Left lung (tissue), 10 donors: ENCODE results near the gene FTCD. TPM values are rescaled to one million over a fixed set of nuclear protein-coding genes. Genes with fewer than 3 reads are reported as not detected.

Source experiments
- ATAC-seq: fragments of 200-7000 bp; cut with Tn5 transposase; one replicate; pipeline ENCODE4 v1.9.1; 2020; ENCODE audit warnings: moderate library complexity
- DNase-seq, 4 donors: peaks; one replicate each; pipeline ENCODE4 v3.0.0-alpha.2; 2013 to 2020
- H3K27ac ChIP-seq, 2 donors: fragments of 200-600 bp; sonication (generic) in 1 of 2; one replicate each; pipeline versions ENCODE4 v1.5.0 to v1.8.0; 2020 to 2021
- H3K27me3 ChIP-seq, 2 donors: fragments of 200-600 bp; sonication (generic) in 1 of 2; one replicate each; pipeline versions ENCODE4 v1.5.0 to v1.8.0; 2020 to 2021
- H3K36me3 ChIP-seq, 2 donors: fragments of 200-600 bp; sonication (generic) in 1 of 2; one replicate each; pipeline versions ENCODE4 v1.5.0 to v1.8.0; 2020 to 2021
- H3K4me1 ChIP-seq, 2 donors: fragments of 200-600 bp; one replicate each; pipeline ENCODE4 v1.8.0; 2021
- H3K4me3 ChIP-seq, 2 donors: fragments of 200-600 bp; sonication (generic) in 1 of 2; one replicate each; pipeline versions ENCODE4 v1.5.0 to v1.8.0; 2020 to 2021; ENCODE audit warnings: mild to moderate bottlenecking in 1 of 2
- H3K9me3 ChIP-seq, 2 donors: fragments of 200-600 bp; sonication (generic) in 1 of 2; one replicate each; pipeline versions ENCODE4 v1.5.0 to v1.8.0; 2020 to 2021
- intact Hi-C, 2 donors: fragments of 100-400 bp; cut with DNase I; formaldehyde crosslinking; loops; one replicate each; pipeline versions ENCODE4 v1.11.2 to v1.14.2; 2022
- polyA plus RNA-seq, 6 donors: library from polyadenylated mRNA; unstranded; fragments of 120-200 nt; gene quantifications; one replicate each; pipeline ENCODE4 v1.2.1, GENCODE V29; 2013; ENCODE audit not compliant: insufficient read length in 6 of 6
- total RNA-seq, 2 donors: library from RNA; stranded (reverse); fragmentation: NEBNext Ultra II Directional; extraction: Animal tissue kit (Norgen Biotek cat#: 25700); gene quantifications; one replicate each; pipeline ENCODE4 v1.2.1, GENCODE V29; 2021
- TF ChIP-seq, protein P1 (sequence below), 2 donors: fragments of 200-600 bp; sonication (generic) in 1 of 2; IDR thresholded peaks; one replicate each; pipeline versions ENCODE4 v1.5.0 to v1.8.0; 2021; ENCODE audit warnings: antibody characterized with exemption in 2 of 2
- donor health status: DM: no; HTN: yes; CAD: no.
- donor health status: DM: no; HTN: no; CAD: no.

Gene FTCD
- total and polyA plus RNA-seq, 8 donors: 0.29 to 2.4 (median 1.6) TPM

DNA sequence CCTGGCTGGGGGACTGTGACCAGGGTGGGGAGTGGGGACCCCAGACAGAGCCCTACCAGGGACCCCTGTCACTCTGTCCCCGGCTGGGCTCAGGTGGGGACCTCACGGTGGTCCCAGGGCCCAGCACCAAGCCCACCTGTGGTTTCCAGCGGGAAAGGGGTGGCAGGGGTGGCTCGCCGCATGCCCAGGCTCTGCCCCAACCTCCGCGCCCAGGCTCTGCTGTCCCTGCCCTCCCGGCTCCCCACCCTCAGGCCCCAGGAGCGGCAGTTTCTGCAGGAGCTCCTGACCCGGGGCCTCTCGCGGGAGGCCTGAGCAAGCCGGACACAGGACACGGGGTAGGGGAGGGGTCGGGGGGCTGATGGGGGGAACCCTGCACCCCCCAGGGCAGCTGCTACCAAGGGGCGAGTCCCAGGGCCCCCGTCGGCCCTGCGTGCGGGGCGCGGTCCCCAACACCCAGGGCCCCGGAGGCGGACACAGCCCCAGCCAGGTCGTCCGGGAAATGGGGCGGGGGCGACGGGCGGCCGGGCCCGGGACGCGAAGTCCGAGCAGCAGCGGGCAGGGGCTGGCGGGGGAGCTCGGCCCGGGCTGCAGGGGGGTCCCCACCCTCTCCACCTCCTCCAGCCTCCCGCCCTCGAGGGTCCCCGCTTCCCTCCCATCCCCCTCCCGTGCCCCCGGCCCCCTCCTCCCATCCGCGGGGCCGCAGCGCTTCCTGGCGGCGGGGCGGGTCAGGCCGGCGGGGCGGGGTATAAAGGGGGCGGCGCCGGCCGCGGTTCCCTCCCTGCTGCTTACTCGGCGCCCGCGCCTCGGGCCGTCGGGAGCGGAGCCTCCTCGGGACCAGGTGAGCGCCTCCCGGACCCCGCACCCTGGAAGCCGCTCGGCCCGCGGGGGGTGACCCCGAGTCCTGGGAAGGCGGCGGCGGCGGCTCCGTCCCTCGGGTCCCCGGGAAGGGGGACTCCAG is 57.8 kb downstream of the FTCD start, which contains the start of gene COL6A2:
Gene COL6A2 (plus strand): TSS at position 777 of the 958 bp plus-strand sequence.
- intact Hi-C loops: loop anchor here in 1 of 2 donors (5.0 kb wide), 1 partner anchor 115 kb away; the partner anchor contains the start of gene COL6A1
- Histone ChIP-seq H3K27ac (peak within 1 kb of the TSS; percentile 61 to 81), H3K27me3 (peaks cover 24 to 65% of the 10 kb centered on the region in 2 donors), H3K36me3 (no peaks in the 10 kb centered on the region), H3K4me3 (peak within 1 kb of the TSS; percentile 48 to 53), H3K9me3 (peaks cover 0 to 4% of the 10 kb centered on the region in 2 donors), H3K4me1 (peaks cover 0 to 5% of the 10 kb centered on the region in 2 donors)
- TF ChIP-seq, protein P1, sequence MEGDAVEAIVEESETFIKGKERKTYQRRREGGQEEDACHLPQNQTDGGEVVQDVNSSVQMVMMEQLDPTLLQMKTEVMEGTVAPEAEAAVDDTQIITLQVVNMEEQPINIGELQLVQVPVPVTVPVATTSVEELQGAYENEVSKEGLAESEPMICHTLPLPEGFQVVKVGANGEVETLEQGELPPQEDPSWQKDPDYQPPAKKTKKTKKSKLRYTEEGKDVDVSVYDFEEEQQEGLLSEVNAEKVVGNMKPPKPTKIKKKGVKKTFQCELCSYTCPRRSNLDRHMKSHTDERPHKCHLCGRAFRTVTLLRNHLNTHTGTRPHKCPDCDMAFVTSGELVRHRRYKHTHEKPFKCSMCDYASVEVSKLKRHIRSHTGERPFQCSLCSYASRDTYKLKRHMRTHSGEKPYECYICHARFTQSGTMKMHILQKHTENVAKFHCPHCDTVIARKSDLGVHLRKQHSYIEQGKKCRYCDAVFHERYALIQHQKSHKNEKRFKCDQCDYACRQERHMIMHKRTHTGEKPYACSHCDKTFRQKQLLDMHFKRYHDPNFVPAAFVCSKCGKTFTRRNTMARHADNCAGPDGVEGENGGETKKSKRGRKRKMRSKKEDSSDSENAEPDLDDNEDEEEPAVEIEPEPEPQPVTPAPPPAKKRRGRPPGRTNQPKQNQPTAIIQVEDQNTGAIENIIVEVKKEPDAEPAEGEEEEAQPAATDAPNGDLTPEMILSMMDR (IDR thresholded peaks at IDR 0.05): no peak
- ATAC-seq: peak; percentile 86
- DNase-seq: peak in 3 of 4 donors; percentile 53 to 87 (median 80)

DNA sequence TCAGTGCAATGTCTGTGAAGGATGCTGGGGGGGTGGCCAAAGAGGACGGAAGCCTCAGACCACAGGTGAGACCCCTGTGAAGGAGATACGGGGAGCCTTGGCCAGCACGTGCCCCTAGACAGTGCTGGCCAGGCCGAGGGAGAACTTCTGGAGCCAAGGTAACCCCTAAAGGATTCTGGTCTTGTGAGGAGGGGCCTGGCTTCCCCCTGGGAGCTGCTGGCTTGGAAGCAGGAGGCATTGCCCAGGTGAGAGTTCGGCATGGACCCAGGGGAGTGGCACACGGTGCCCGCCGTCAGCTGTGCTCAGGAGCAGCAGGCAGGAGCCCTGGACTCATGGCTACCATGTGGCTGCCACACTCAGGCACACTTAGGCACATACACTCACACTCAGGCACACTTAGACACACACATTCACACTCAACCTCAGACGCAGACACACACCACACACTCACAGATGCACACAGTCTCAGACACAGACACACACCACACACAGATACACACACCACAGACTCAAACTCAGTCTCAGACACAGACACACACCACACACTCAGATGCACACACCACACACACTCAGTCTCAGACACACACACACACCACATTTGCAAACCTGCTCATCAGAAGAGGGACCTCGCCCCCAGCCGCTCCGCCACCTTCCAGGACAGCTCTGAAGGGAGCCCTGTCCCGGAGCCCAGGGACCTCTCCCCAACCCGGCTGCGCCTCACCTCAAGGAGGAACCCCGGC is 58.6 kb downstream of the FTCD start:
- TF ChIP-seq, protein P1 (IDR thresholded peaks at IDR 0.05): no peak
- Histone ChIP-seq H3K4me3 (peak overlapping the region; percentile 48 to 53), H3K9me3 (no peaks in the 10 kb centered on the region), H3K27ac (no peak overlapping the region), H3K4me1 (peaks cover 0 to 8% of the 10 kb centered on the region in 2 donors), H3K27me3 (peaks cover 24 to 56% of the 10 kb centered on the region in 2 donors), H3K36me3 (no peaks in the 10 kb centered on the region)
- DNase-seq: peak in 1 of 4 donors; percentile 43
- intact Hi-C loops: loop anchor here in 1 of 2 donors (5.0 kb wide), 1 partner anchor 114 kb away; the partner anchor contains the start of gene COL6A1
- ATAC-seq: no peak

DNA sequence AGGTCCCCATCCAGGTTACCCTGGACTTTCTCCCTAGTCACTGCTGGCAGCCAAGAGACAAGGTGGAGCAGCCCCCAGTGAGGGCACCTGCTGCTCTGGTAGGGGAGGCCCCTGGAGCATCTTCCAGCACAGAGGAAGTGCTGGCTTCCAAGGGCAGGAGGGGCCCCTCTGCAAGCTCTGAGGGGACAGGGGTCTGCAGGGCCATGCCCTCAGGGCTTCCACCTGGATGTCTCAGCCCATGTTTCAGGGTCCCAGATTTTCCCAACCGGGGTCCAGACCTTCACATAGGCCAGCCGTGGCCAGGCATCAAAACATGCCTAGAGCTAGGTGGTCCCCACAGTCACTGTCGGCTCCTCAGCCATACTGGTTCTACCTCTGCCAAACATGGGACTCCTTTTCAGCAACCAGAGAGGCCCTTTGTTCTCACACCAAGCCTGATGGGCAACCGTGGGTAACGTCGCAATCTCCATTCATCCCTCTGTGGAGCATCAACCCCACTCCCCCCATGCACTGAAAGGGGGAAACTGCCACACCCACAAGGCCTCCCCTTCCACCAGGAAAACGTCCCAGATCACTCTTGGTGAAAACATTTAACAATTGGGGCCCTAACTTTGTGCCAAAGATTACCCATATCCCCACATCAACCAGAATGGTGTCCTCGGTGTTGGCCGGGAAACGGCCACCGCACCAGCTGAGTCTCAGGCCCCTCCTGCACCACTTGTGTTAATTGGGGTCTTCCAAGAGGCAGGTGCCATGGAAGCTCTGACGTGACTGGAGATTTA is 59.4 kb downstream of the FTCD start:
- peak in 1 of 4 donors; percentile 43 for DNase-seq
- H3K36me3 ChIP-seq: no peaks in the 10 kb centered on the region
- H3K27ac ChIP-seq: no peak overlapping the region
- TF ChIP-seq, protein P1 (IDR thresholded peaks at IDR 0.05): no peak
- H3K27me3 ChIP-seq: peaks cover 24 to 49% of the 10 kb centered on the region in 2 donors
- intact Hi-C loops: loop anchor here in 1 of 2 donors (5.0 kb wide), 1 partner anchor 114 kb away; the partner anchor contains the start of gene COL6A1
- H3K4me3 ChIP-seq: no peak overlapping the region
- H3K9me3 ChIP-seq: no peaks in the 10 kb centered on the region
- ATAC-seq: no peak
- peaks cover 0 to 9% of the 10 kb centered on the region in 2 donors for H3K4me1 ChIP-seq

DNA sequence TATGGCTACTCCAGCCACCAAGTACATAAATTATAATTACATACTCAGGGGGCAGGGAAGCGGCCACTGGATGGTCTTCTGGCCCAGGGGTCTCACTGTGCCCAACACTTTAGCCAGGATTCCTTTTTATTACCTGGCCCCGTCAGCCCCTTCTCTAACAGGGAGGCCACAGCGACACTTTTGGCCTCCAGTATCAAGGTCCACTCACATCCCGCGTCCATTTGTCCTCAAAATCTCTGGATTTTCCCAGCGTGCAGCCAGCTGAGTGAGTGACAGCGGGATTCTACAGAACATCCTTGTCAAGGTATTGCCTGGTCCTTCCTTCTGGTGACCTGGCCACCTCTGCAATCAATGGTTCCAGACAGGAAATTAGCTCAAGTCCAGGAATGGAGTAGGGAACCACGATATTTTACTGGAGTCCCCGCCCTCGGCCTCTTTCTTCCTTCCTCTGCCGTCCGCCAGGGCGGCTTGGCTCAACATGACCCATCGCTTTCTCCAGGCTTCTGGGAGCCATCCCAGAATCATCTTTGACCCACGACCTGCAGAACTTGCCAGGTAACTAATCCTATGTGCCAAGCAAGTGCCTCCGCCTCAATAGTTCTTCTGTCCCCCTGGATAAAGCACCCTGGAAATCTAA is 60.2 kb downstream of the FTCD start:
- no peak overlapping the region for H3K4me3 ChIP-seq
- no peak for ATAC-seq
- no peak for DNase-seq
- peaks cover 24 to 41% of the 10 kb centered on the region in 2 donors for H3K27me3 ChIP-seq
- intact Hi-C loops: loop anchor here in 1 of 2 donors (5.0 kb wide), 1 partner anchor 113 kb away; the partner anchor contains the start of gene COL6A1
- no peaks in the 10 kb centered on the region for H3K9me3 ChIP-seq
- TF ChIP-seq, protein P1 (IDR thresholded peaks at IDR 0.05): no peak
- H3K27ac ChIP-seq: no peak overlapping the region
- H3K4me1 ChIP-seq: peaks cover 0 to 9% of the 10 kb centered on the region in 2 donors
- H3K36me3 ChIP-seq: no peaks in the 10 kb centered on the region
